NCI-H446 treated with DMSO at 0.1 percent for 48 hours (cell line): ENCODE results near the gene TBC1D23.
"Not testable (repeated sequence)": the region's sequence is repeated elsewhere in the genome, so short reads cannot be mapped to it uniquely, and the experiment has no call there.

Experiments
- DNase-seq: peaks from one replicate; lab custom pipeline; 2025; lab: John Stamatoyannopoulos, UW

TBC1D23 gene

GRCh38 chr3:100256731-100257151 lies 4.1 kb upstream of the TBC1D23 start:
- DNase-seq = no peak

GRCh38 chr3:100257586-100257985 lies 3.2 kb upstream of the TBC1D23 start:
- no peak for DNase-seq

GRCh38 chr3:100260081-100260684 lies 609 bp upstream of the TBC1D23 start:
- DNase-seq = peak; percentile 3

GRCh38 chr3:100261485-100261903 lies 702 bp downstream of the TBC1D23 start:
- DNase-seq = no peak

GRCh38 chr3:100262925-100263324 lies 2.1 kb downstream of the TBC1D23 start:
- not testable (repeated sequence) for DNase-seq

- no peak for DNase-seq
These were observed 2.8 kb downstream of the TBC1D23 start for GRCh38 chr3:100263583-100263982.

GRCh38 chr3:100264242-100264641 lies 3.5 kb downstream of the TBC1D23 start:
- no peak for DNase-seq

- DNase-seq = no peak
These were observed 4.2 kb downstream of the TBC1D23 start for GRCh38 chr3:100265016-100265415.

- no peak for DNase-seq
These were observed 5.7 kb downstream of the TBC1D23 start for GRCh38 chr3:100266531-100266930.

- no peak for DNase-seq
These were observed 7.4 kb downstream of the TBC1D23 start for GRCh38 chr3:100268156-100268555.

GRCh38 chr3:100269001-100269400 lies 8.2 kb downstream of the TBC1D23 start:
- no peak for DNase-seq

GRCh38 chr3:100269410-100270214 lies 8.8 kb downstream of the TBC1D23 start:
- no peak for DNase-seq

- DNase-seq = no peak
These were observed 9.4 kb downstream of the TBC1D23 start for GRCh38 chr3:100270215-100270583.

GRCh38 chr3:100271522-100271921 lies 10.7 kb downstream of the TBC1D23 start:
- DNase-seq = no peak

- not testable (repeated sequence) for DNase-seq
These were observed 12.2 kb downstream of the TBC1D23 start for GRCh38 chr3:100272797-100273611.

GRCh38 chr3:100274361-100274760 lies 13.6 kb downstream of the TBC1D23 start:
- no peak for DNase-seq

- DNase-seq = no peak
These were observed 16.5 kb downstream of the TBC1D23 start for GRCh38 chr3:100277255-100277800.

GRCh38 chr3:100278910-100279309 lies 18.1 kb downstream of the TBC1D23 start:
- DNase-seq = no peak

GRCh38 chr3:100288288-100288894 lies 27.6 kb downstream of the TBC1D23 start:
- no peak for DNase-seq

GRCh38 chr3:100289339-100289738 lies 28.5 kb downstream of the TBC1D23 start:
- DNase-seq = no peak

- DNase-seq = no peak
These were observed 34.3 kb downstream of the TBC1D23 start for GRCh38 chr3:100295089-100295488.

- DNase-seq = no peak
These were observed 37.0 kb downstream of the TBC1D23 start for GRCh38 chr3:100297784-100298183.
